RPMI7951 (cell line): ENCODE results near the gene RUFY3. TPM values are rescaled to one million over a fixed set of nuclear protein-coding genes. Genes with fewer than 3 reads are reported as not detected.
"Not testable (repeated sequence)": the region's sequence is repeated elsewhere in the genome, so short reads cannot be mapped to it uniquely, and the experiment has no call there.

ENCODE experiments used
- DNase-seq: peaks from one replicate; pipeline ENCODE4 v3.0.0-alpha.2; 2012; ENCODE audit warnings: low read depth
- total RNA-seq: library from RNA; depleted of rRNA; stranded (reverse); fragments of >200 nt; shearing (Covaris generic); gene quantifications from 2 replicates; pipeline ENCODE4 v1.2.3, GENCODE V29; 2014

The RUFY3 gene
- total RNA-seq, 1 experiment from 2014 or later: 16.0 TPM

- peak; percentile 64 for DNase-seq
These were observed 16.4 kb upstream of the RUFY3 start for GRCh38 chr4:70705183-70706043.

GRCh38 chr4:70706044-70706461, 15.7 kb upstream of the RUFY3 start:
- peak; percentile 10 for DNase-seq

DNA sequence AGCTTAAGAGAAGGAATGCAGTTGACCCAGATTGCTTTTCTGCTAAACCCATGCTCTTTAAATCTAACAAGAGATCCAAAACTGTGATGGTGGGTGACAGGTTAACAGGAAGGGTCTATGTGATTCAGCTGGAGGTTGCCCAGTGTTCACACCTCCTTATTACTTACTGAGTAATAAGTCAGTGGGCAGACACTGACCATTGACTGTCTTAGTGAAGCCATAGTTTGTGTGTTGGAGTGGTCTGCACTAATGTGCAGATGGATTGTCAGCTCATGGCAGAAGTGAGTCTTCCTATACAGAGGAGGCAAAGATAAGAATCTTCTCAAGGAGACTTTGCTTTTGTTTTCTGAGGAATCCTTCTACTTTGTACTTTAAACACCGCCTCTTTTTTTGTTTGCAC, 15.2 kb upstream of the RUFY3 start:
- no peak for DNase-seq

GRCh38 chr4:70709611-70710205, 12.1 kb upstream of the RUFY3 start:
- DNase-seq: no peak

- DNase-seq: no peak
These were observed 10.2 kb upstream of the RUFY3 start for GRCh38 chr4:70711599-70711998.

- no peak for DNase-seq
These were observed 9.6 kb upstream of the RUFY3 start for GRCh38 chr4:70712150-70712549.

DNA sequence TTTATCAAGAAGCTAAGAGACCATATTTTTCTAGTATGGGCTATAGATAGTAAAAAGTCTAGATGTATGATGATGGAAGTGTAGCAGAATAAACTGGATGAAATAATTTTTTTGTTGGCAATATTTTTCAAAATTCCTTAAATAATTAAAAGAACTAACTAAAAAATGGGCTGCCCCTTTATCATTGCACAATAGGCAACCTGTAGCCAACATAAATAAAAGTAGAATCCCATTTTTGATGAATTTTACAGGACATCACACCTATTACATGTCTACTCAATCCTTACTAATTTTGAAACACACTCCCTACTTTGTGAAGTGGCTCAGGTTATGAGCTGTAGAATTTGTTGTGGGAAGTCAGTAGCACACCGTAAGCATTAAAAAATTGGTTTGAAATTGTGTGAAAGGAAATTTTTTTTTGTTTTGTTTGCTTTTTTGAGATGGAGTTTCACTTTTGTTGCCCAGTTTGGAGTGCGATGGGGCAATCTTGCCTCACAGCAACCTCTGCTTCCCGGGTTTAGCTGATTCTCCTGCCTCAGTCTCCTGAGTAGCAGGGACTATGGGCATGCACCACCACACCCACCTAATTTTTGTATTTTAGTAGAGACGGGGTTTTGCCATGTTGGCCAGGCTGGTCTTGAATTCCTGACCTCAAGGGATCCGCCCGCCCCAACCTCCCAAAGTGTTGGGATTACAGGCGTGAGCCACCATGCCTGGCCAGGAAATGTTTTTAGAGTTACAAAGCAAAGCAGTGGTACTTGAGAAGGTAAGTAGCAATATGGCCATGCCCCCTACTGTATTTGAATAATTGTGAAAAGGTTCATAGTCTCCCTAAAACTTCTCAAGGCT, 8.9 kb upstream of the RUFY3 start:
- no peak for DNase-seq

DNA sequence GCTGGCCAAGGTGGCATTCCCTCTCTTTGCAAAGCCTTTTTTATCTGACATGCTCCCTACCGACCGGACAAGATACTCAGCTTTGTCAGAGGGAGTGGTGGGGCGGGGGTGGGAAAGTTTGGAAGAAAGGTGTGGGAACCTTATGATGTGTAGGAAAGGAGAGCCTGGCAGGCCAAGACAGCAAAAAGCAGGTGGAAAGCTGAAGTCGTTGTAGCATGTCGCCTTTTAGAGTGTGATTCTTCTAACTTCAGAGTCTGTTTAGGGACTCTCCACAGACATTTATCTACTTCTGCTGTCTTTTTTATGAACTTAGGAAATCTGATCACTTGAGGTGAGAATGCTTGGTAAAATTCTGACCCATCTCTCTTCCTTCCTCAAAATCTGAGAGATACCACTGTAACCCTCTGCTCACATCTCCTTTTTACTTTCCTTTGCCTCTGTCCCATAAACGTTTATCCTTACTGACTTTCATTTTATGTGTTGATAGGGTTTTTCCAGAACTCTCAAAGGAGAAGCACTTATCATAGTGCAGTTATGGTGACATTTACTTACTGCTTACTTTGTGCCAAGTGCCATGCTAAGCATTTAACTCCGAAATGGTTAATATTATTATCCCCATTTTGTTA, 8.2 kb upstream of the RUFY3 start:
- DNase-seq: no peak

GRCh38 chr4:70714079-70714887, 7.5 kb upstream of the RUFY3 start:
- peak; percentile 3 for DNase-seq

DNA sequence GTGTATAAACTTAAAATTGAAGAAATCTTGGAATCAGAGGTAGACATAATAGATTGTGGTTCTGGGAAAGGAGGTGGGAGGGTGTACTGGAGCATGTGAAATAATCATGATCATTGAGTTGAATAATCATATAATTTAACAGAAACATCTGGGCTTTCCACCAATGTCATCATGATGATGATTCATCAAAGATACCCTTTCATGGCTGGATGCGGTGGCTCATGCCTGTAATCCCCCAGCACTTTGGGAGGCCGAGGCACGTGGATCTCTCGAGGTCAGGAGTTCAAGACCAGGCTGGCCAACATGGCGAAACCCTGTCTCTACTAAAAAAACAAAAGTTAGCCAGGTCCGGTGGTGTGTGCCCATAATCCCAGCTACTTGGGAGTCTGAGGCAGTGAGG, 6.7 kb upstream of the RUFY3 start:
- peak; percentile 42 for DNase-seq

GRCh38 chr4:70718811-70719604, 2.8 kb upstream of the RUFY3 start:
- no peak for DNase-seq

GRCh38 chr4:70722199-70722791, 531 bp downstream of the RUFY3 start:
- DNase-seq: peak; percentile 74

DNA sequence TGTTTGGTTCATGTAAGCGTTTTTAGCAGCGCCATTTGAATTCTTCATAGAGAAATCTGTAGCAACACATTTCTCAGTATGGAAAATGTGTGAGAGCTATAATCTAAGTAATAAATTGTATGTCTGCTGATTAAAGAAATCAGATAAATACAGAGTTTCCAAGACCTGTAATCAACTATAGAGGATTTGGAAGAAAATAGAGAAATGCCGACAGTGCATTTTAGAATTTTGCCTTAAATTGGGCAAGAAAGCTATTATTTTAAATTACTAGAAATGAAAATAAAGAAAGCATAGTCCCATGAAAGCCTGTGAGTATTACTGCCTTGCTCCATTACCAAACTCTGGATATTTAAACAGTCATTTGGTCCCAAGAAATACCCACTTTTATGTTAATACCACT, 2.7 kb downstream of the RUFY3 start:
- DNase-seq: no peak

DNA sequence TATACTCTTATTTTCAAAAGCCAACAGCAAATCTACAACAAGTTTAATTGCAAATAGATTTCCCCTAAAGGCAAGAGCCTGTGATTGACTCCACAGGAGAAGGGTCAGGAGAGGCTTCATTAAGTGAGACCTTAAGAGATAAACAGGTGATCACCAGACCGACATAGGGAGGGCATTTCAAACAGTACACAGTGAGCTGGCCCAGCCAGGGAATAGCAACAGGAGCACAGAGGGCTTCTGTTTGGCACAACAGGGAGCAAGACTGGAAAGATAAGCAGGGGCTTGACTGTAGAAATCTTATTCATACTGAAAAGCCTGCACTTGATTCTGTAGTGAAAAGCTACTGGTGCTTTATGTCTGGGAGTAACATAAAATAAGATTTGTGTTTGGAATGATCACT, 3.9 kb downstream of the RUFY3 start:
- no peak for DNase-seq

DNA sequence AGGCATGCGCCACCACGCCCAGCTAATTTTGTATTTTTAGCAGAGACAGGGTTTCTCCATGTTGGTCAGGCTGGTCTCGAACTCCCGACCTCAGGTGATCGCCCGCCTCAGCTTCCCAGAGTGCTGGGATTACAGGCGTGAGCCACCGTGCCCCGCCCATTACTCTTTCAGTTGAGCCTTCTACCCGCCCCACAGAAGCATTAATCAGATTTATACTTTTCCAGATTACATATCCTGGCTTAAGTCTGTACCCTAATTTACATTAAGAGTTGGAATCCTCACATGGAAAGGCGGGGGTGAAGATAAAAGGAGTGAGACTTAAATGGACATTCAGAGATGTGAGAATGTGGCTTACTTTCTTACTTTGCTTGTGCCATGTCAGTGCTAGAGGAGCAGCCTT, 4.8 kb downstream of the RUFY3 start:
- not testable (repeated sequence) for DNase-seq

DNA sequence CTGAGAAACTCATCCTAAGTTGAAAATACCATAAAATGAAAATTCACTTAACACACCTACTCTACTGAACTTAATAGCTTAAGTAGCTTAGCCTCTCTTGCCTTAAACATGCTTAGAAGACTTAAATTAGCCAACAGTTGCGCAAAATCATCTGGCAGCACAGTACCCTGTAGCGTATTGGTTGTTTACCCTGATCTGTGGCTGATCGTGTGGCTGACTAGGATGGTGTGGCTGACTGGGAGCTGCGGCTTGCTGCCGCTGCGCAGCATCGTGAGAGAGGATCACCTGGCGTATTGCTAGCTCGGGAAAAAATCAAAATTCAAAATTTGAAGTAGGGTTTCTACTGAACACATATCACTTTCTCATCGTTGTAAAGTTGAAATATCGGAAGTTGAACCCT, 6.3 kb downstream of the RUFY3 start:
- DNase-seq: no peak

GRCh38 chr4:70732878-70733277, 11.1 kb downstream of the RUFY3 start:
- DNase-seq: not testable (repeated sequence)

- peak; percentile 64 for DNase-seq
These were observed 12.6 kb downstream of the RUFY3 start for GRCh38 chr4:70734168-70734954.

GRCh38 chr4:70734971-70735370, 13.2 kb downstream of the RUFY3 start:
- peak; percentile 11 for DNase-seq
